Measurements from ENCODE around the gene ANGPTL3.

- TF ChIP-seq EP300 (IDR thresholded peaks at IDR 0.05; ENCODE audit: low read depth) (no peak), CTCF (IDR thresholded peaks at IDR 0.05) (no peak), POLR2AphosphoS5 (IDR thresholded peaks at IDR 0.05) (no peak)
Measured at GRCh38 chr1:62613890-62614289, 16.6 kb downstream of the ANGPTL3 start.
